Renal pelvis (tissue), 4 donors: ENCODE results near the gene RECK. TPM values are rescaled to one million over a fixed set of nuclear protein-coding genes. Genes with fewer than 3 reads are reported as not detected.
"Not testable (repeated sequence)": the region's sequence is repeated elsewhere in the genome, so short reads cannot be mapped to it uniquely, and the experiment has no call there.

Source experiments
- DNase-seq: peaks from one replicate; pipeline ENCODE4 v3.0.0-alpha.2; 2013
- polyA plus RNA-seq, 3 donors: library from polyadenylated mRNA; unstranded; fragments of 120-200 nt; gene quantifications; one replicate each; pipeline ENCODE4 v1.2.1, GENCODE V29; 2013; ENCODE audit not compliant: insufficient read length in 3 of 3

The RECK gene
- polyA plus RNA-seq, 3 donors: 25.4 to 28.1 (median 26.5) TPM

DNA sequence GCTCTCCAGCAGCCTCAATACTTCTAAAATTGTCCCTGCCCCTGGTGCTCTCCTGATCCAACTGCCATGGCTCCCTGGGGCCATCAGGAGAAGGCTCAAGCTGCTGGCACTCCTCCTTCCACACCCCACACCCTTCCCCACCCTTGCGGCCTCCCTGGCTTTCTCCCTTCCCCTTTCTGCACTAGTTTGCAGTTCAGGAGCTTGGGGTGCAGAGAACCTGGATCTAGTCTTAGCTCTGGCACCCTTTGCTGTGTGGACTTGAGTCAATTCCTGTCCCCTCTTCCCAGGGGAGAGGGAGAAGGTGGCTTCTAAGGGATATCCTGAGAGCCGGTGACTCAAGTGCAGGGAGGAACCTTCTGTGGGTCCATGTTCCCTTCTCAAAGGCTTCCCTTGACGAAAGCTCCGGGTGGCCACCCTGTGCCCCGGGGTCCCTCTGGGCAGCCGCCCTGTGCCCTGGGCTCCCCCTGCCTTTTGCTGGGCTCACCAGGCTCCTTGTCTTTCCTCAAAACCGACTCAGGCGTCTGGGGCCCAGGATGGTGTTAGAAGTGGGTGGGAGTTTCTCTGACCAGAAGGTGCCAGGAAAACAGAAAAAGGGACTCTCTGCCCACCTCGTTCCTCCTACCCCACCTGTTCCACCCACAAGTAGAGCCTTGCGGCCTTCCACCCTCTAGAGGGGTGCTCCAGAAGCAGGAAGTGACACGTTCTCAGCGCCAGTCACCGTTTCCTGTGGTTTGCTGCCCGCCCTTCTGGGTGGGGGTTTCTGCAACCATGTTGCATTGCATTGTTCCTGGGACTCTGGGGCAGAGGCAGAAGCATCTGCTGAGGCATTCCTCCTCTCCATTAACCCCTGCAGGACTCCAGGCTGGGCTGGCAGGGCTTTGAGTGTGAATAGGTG is 114.8 kb downstream of the RECK start:
- DNase-seq: no peak

- no peak for DNase-seq
These were observed 116.2 kb downstream of the RECK start for GRCh38 chr9:36152741-36153438.

GRCh38 chr9:36153746-36154145 is 117.0 kb downstream of the RECK start:
- DNase-seq: no peak

DNA sequence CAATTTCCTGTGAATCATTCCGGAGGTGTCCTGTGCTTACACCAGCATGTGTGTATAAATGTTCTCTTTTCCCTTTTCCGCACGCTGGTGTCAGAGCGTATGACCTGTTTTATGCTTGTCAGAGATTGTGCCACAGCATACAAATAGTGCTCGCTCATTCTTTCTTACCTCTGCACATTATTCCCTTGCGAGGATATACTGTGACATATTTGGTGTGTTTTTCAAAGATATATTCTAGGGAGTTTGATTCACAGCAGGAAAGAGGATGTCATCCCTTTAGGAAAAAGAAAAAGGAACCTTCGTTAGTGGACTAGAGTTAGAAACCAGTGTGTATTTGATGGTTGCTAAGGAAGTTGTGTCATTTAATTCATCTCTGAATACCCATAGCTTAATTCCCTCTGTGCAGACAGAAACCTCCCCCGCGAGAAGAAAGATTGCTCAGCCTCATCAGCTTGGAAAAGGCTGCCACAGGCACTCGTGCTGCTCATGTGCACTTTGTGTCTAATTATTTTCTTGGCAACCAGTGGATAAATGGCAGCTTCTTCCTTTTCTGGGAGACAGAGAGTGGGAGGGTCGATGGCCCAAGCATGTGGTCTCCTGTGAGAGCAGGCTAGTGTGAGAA is 117.7 kb downstream of the RECK start:
- DNase-seq: peak; percentile 87

GRCh38 chr9:36156116-36156515 is 119.4 kb downstream of the RECK start:
- DNase-seq: no peak

GRCh38 chr9:36158122-36158521 is 121.4 kb downstream of the RECK start:
- no peak for DNase-seq

- no peak for DNase-seq
These were observed 122.2 kb downstream of the RECK start for GRCh38 chr9:36158917-36159316.

DNA sequence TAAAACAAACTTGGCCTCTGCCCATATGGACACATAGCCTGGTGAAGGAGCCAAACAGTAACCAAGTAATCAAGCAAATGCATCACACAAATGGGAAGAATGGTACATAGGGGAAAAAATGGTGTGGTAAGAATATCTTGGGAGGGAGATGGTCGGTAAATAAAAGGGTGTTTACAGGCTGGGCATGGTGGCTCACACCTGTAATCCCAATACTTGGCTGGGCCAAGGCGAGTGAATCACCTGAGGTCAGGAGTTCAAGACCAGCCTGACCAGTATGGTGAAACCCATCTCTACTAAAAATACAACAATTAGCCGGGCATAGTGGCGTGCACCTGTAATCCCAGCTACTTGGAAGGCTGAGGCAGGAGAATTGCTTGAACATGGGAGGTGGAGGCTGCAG is 122.8 kb downstream of the RECK start:
- DNase-seq: not testable (repeated sequence)

- DNase-seq: not testable (repeated sequence)
These were observed 123.4 kb downstream of the RECK start for GRCh38 chr9:36160126-36160525.

- no peak for DNase-seq
These were observed 124.5 kb downstream of the RECK start for GRCh38 chr9:36161187-36161586.

GRCh38 chr9:36162211-36162738 is 125.6 kb downstream of the RECK start:
- no peak for DNase-seq

GRCh38 chr9:36163049-36163785 is 126.5 kb downstream of the RECK start:
- DNase-seq: peak; percentile 89

DNA sequence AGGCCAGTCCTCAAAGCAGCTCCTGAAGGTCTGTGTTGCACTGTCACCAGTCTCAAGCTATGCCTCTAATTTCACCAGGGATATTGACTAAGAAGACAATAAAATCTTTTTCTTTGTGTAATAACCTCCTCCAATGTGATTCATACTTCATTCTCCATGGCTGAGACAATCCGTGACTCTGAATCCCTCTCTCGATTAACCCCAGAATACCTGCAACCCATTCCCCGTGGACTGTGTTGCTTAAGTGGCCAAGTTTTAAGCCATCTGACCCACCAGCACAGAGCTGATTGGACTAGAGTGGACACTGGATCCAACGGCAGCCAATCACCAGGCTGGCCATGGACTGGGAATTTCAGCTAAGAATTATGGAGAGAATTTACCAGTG is 127.1 kb downstream of the RECK start:
- no peak for DNase-seq

GRCh38 chr9:36164372-36164771 is 127.7 kb downstream of the RECK start:
- no peak for DNase-seq

DNA sequence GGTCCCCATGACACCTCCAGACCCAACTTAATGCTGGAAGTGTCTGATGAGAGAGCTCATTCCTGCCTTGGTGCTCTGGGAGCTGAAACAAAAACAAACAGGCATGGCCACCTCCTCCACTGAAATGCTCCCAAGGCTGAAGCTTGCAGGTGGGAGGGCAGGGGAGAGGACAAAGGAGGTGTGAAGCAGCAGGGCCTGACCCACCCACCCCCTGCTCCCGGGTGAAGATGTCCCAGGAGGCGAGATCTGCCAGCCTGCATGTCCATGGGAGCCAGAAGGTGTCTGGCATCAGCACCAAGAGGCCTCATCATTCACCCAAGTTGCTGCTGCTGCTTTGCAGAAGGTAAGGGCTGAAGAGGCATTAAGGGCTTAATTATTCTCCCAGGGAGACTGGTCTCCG is 128.3 kb downstream of the RECK start:
- no peak for DNase-seq

- no peak for DNase-seq
These were observed 129.1 kb downstream of the RECK start for GRCh38 chr9:36165826-36166167.

DNA sequence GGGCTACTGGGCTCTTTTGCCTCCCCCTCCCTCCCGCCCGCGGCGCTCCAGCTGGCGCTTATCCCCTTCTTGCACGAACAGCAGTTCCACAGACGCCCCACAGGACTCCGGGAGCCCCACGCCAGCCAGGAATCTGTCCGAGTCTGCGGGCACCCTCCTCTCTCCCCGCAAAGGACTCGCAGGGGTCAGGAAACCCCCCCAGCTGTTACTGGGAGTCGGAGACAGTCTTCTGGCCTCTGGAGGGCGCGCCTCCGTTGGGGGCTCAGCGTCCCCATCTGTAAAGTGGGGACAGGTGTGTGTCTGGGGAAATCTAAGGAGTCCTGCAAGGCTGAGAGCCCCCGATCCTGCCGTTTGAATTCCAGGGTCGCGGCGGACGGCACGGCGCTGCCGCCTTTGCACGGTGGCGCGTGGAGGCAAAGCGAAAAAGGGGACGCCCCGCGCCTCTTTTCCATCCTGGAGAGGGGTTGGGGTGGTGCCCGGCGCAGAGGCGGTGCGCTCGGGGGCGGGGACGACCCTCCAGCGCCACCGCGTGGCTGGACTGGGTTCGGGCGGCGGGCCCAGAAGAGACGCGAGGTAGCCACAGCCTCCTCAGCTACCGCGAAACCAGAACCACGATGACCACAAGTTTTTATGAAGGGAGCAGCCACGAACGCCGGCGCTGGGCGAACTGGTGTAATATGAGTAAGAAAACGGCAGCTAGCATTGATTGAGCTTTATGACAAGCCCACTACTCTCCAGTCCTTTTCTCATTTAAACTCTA is 129.6 kb downstream of the RECK start:
- peak; percentile 65 for DNase-seq

GRCh38 chr9:36169166-36169565 is 132.5 kb downstream of the RECK start, which contains the start of gene CCIN:
TSS of gene CCIN (plus strand) at chr9:36169388. CDS start at chr9:36169503, 115 bp downstream.
- no peak for DNase-seq

GRCh38 chr9:36169708-36170107 is 133.0 kb downstream of the RECK start:
- DNase-seq: no peak

- DNase-seq: no peak
These were observed 133.8 kb downstream of the RECK start for GRCh38 chr9:36170531-36170930.

DNA sequence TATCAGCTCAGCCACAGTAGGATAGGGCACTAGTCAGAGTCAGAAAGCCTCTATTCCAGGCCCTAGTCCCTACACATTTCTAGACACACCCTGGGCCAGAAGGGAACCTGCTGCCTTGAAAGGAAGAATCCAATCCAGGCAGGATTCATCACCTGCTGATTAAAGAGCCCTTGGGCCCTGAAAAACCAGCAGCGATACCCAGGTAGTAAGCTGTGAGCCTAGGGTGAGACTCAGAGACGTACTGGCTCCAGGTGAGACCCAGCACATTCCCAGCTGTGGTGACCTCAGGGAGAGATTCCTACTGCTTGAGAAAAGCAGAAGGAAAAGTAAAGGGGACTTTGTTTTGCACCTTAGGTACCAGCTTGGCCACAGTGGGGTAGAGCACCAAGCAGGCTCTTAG is 137.1 kb downstream of the RECK start:
- DNase-seq: no peak
